B cell (primary cell): ENCODE measurements around the gene CD63. TPM values are rescaled to one million over a fixed set of nuclear protein-coding genes. Genes with fewer than 3 reads are reported as not detected.

Source experiments
- ATAC-seq: fragments of 200-7000 bp; cut with Tn5 transposase; one replicate; pipeline ENCODE4 v1.10.0; 2021; ENCODE audit warnings: low read depth, mild to moderate bottlenecking, moderate number of reproducible peaks, moderate library complexity
- CTCF ChIA-PET: fragments of 350-600 bp; sonication (Branson Sonifier 250); formaldehyde crosslinking; loops from one replicate; lab custom pipeline; 2021; ENCODE audit warnings: antibody characterized with exemption, inconsistent platforms; lab: Charles Lee
- POLR2A ChIA-PET: fragments of 350-600 bp; sonication (Branson Sonifier 250); formaldehyde crosslinking; loops from one replicate; lab custom pipeline; 2021; ENCODE audit warnings: antibody characterized with exemption; lab: Charles Lee
- DNase-seq: peaks from one replicate; pipeline ENCODE4 v3.0.0; 2013
- H2AFZ ChIP-seq: 2 replicates; pipeline ENCODE4 v1.6.1; 2012; ENCODE audit warnings: mild to moderate bottlenecking, low read depth, low read length; ENCODE audit not compliant: insufficient read depth, poor library complexity, severe bottlenecking
- H3K27ac ChIP-seq, 2 donors: 1 replicate in 1 of 2; 2 replicates in 1 of 2; pipeline ENCODE4 v1.5.1; 2012 to 2013; ENCODE audit warnings: low read length in 2 of 2, mild to moderate bottlenecking in 2 of 2, moderate library complexity in 1 of 2
- H3K27me3 ChIP-seq, 4 experiments: fragments of 200-600 bp in 1 of 4; sonication (generic) in 1 of 4; replicated peaks in 1 of 4; 1 replicate in 2 of 4; 2 replicates in 2 of 4; pipeline versions ENCODE4 v1.6.1 to v1.7.0; 2013 to 2016; ENCODE audit warnings: low read length in 3 of 4, mild to moderate bottlenecking in 2 of 4, mixed read lengths in 1 of 4, moderate library complexity in 1 of 4; ENCODE audit not compliant: insufficient read depth in 4 of 4, control insufficient read depth in 3 of 4; ENCODE audit errors: control extremely low read depth in 1 of 4
- H3K36me3 ChIP-seq, 2 experiments: replicated peaks in 1 of 2; 1 replicate in 1 of 2; 2 replicates in 1 of 2; pipeline versions ENCODE4 v1.6.1 to v1.7.1; 2013; ENCODE audit warnings: low read length in 1 of 2; ENCODE audit not compliant: insufficient read depth in 2 of 2, control insufficient read depth in 1 of 2; ENCODE audit errors: control extremely low read depth in 1 of 2, extremely low read depth in 1 of 2
- H3K4me1 ChIP-seq, 2 donors: fragments of 200-600 bp in 1 of 2; sonication (generic) in 1 of 2; 1 replicate in 1 of 2; 2 replicates in 1 of 2; pipeline versions ENCODE4 v1.5.1 to v1.6.1; 2013 to 2017; ENCODE audit warnings: low read length in 2 of 2; ENCODE audit not compliant: control insufficient read depth in 2 of 2, insufficient read depth in 2 of 2
- H3K4me2 ChIP-seq: replicated peaks from 2 replicates; pipeline ENCODE3; 2012; ENCODE audit warnings: mild to moderate bottlenecking, low read depth, low read length; ENCODE audit not compliant: poor library complexity, severe bottlenecking
- H3K4me3 ChIP-seq, 5 experiments: fragments of 200-600 bp in 1 of 5; sonication (generic) in 1 of 5; 1 replicate in 3 of 5; 2 replicates in 2 of 5; pipeline versions ENCODE4 v1.5.1 to v1.7.0; 2011 to 2016; ENCODE audit warnings: low read length in 4 of 5, mild to moderate bottlenecking in 4 of 5, low read depth in 2 of 5, control low read depth in 1 of 5, moderate library complexity in 1 of 5; ENCODE audit not compliant: insufficient read depth in 1 of 5; ENCODE audit errors: control extremely low read depth in 1 of 5, extremely low read depth in 1 of 5
- H3K79me2 ChIP-seq: fragments of 200-600 bp; sonication (generic); one replicate; pipeline ENCODE4 v1.6.0; 2016; ENCODE audit warnings: low read length; ENCODE audit not compliant: control insufficient read depth, insufficient read depth
- H3K9ac ChIP-seq: fragments of 200-600 bp; sonication (generic); 2 replicates; pipeline ENCODE4 v1.6.1; 2017; ENCODE audit warnings: mild to moderate bottlenecking, low read length, moderate library complexity
- H3K9me3 ChIP-seq, 3 donors: one replicate each; pipeline versions ENCODE4 v1.6.1 to v1.7.1; 2013; ENCODE audit warnings: low read length in 2 of 3; ENCODE audit not compliant: control insufficient read depth in 2 of 3, insufficient read depth in 1 of 3; ENCODE audit errors: control extremely low read depth in 1 of 3
- H4K20me1 ChIP-seq: 2 replicates; pipeline ENCODE4 v1.6.0; 2012; ENCODE audit warnings: mild to moderate bottlenecking, low read length; ENCODE audit not compliant: insufficient read depth, control insufficient read depth, poor library complexity, severe bottlenecking
- H3K27ac Mint-ChIP-seq: one replicate; pipeline ENCODE4 v1.8.0; 2021; ENCODE audit warnings: mixed read lengths
- H3K27me3 Mint-ChIP-seq: one replicate; pipeline ENCODE4 v1.8.0; 2021; ENCODE audit warnings: mixed read lengths
- H3K4me1 Mint-ChIP-seq: one replicate; pipeline ENCODE4 v1.8.0; 2021; ENCODE audit warnings: mixed read lengths
- H3K4me3 Mint-ChIP-seq: one replicate; pipeline ENCODE4 v1.8.0; 2021; ENCODE audit warnings: mixed read lengths
- H3K9me3 Mint-ChIP-seq: one replicate; pipeline ENCODE4 v1.8.0; 2022; ENCODE audit warnings: mixed read lengths; ENCODE audit not compliant: insufficient read depth
- CTCF ChIP-seq: fragments of 200-600 bp; IDR thresholded peaks from one replicate; pipeline ENCODE4 v1.8.0; 2022; ENCODE audit warnings: antibody characterized with exemption, mild to moderate bottlenecking
- EZH2 ChIP-seq: IDR thresholded peaks from 2 replicates; pipeline ENCODE4 v1.6.1; 2012; ENCODE audit warnings: borderline replicate concordance, low read depth, mild to moderate bottlenecking, moderate library complexity, low read length; ENCODE audit not compliant: insufficient read depth, poor library complexity, severe bottlenecking
- WGBS: methylation state at CpG from one replicate; pipeline ENCODE4 v1.1.5; 2013; ENCODE audit warnings: missing lambda C conversion rate; ENCODE audit not compliant: insufficient coverage; 5-methylcytosine and 5-hydroxymethylcytosine counted together
- intact Hi-C: fragments of 100-400 bp; cut with micrococcal nuclease; formaldehyde crosslinking; loops from one replicate; pipeline ENCODE4 v1.10.0; 2022
- polyA plus RNA-seq: library from polyadenylated mRNA; depleted of rRNA; stranded (reverse); fragments of >200 nt; gene quantifications from 2 replicates; pipeline ENCODE4 v1.2.3, GENCODE V29; 2012
- total RNA-seq, 2 donors: library from RNA; stranded (reverse); fragments of 120-200 nt in 1 of 2; gene quantifications; 1 replicate in 1 of 2; 2 replicates in 1 of 2; pipeline versions ENCODE4 v1.2.3 to v1.2.4, GENCODE V29; 2013 to 2022

CD63 gene
- total and polyA plus RNA-seq, 2 donors (not counting 1 experiment from before 2014, with no cell fraction given) = 43.0 to 104 TPM

- H3K27ac Mint-ChIP-seq = peak overlapping the region; percentile 92
- WGBS = under 1% methylated on average over 14 of the region's 19 CpGs
- POLR2A ChIA-PET = interaction anchor here (0.6 to 2.0 kb wide), 7 partner anchors 8 to 1436 kb away, joined by 3 to 18 read pairs (median 4); partner anchors contain the start of genes BLOC1S1 and PA2G4
These were observed 1.3 kb upstream of the CD63 start for GRCh38 chr12:55729819-55730818.

More at GRCh38 chr12:55729819-55730818, 1.3 kb upstream of the CD63 start:
- peaks cover 35% of the 10 kb centered on the region for H3K4me1 Mint-ChIP-seq
- ATAC-seq (peak; percentile 17), DNase-seq (peak; percentile 61)
- CTCF ChIA-PET = interaction anchor here (0.8 to 4.4 kb wide), 17 partner anchors 8 to 311 kb away, joined by 3 to 41 read pairs (median 5); partner anchors contain the start of genes BLOC1S1, ORMDL2, RDH5 and SARNP
- H3K4me1 ChIP-seq = peaks cover 19 to 28% of the 10 kb centered on the region in 2 donors
- no peaks in the 10 kb centered on the region for H3K27me3 Mint-ChIP-seq
- no peaks in the 10 kb centered on the region for H3K79me2 ChIP-seq
- peak overlapping the region; percentile 100 for H3K4me2 ChIP-seq
- peak overlapping the region; percentile 64 to 80 for H3K27ac ChIP-seq
- peak overlapping the region; percentile 88 for H3K4me3 Mint-ChIP-seq
- H2AFZ ChIP-seq = peak overlapping the region; percentile 87
- H3K9ac ChIP-seq = peak overlapping the region; percentile 90
- no peak for TF ChIP-seq EZH2
- TF ChIP-seq CTCF = peak; percentile 21
- intact Hi-C loops = loop anchor here (1.0 kb wide), 2 partner anchors 8 to 14 kb away; partner anchors contain the start of gene BLOC1S1
- H3K9me3 ChIP-seq = no peaks in the 10 kb centered on the region
- H4K20me1 ChIP-seq = no peaks in the 10 kb centered on the region
- no peaks in the 10 kb centered on the region for H3K27me3 ChIP-seq
- peaks cover 0 to 4% of the 10 kb centered on the region in 2 experiments for H3K36me3 ChIP-seq
- peak overlapping the region; percentile 55 to 91 (median 77) for H3K4me3 ChIP-seq
- no peaks in the 10 kb centered on the region for H3K9me3 Mint-ChIP-seq
